K562 (cell line): ENCODE data around the gene NT5C1A. TPM values are rescaled to one million over a fixed set of nuclear protein-coding genes. Genes with fewer than 3 reads are reported as not detected.

Experiments used
- KLF10 ChIP-seq: fragments of 250-450 bp; sonication (Bioruptor Pico); IDR thresholded peaks from 2 replicates; pipeline ENCODE4 v1.6.1; 2021; ENCODE audit warnings: matching md5 sums
- KLF16 ChIP-seq: IDR thresholded peaks from 2 replicates; pipeline ENCODE4 v1.6.1; 2016; ENCODE audit warnings: antibody characterized with exemption
- MYC ChIP-seq, 2 experiments: fragments of 250-450 bp in 1 of 2; sonication (Bioruptor Pico) in 1 of 2; IDR thresholded peaks; 2 replicates each; pipeline versions ENCODE4 v1.5.1 to v1.6.1; 2012 to 2021; ENCODE audit warnings: low read depth in 2 of 2, borderline replicate concordance in 1 of 2, improper control_type of control experiment in 1 of 2, low read length in 1 of 2, mild to moderate bottlenecking in 1 of 2, moderate library complexity in 1 of 2
- NFIC ChIP-seq: fragments of 450-650 bp; IDR thresholded peaks from 2 replicates; pipeline ENCODE4 v1.6.1; 2017; ENCODE audit warnings: mild to moderate bottlenecking, inconsistent platforms
- OTX1 ChIP-seq: fragments of 450-650 bp; formaldehyde crosslinking; IDR thresholded peaks from 2 replicates; pipeline ENCODE4 v1.4.0; 2022; ENCODE audit warnings: mild to moderate bottlenecking
- RNF2 ChIP-seq: sonication (generic); IDR thresholded peaks from 2 replicates; pipeline ENCODE4 v1.6.1; 2016
- ZBTB40 ChIP-seq, 2 experiments: fragments of 450-650 bp in 1 of 2; sonication (generic) in 1 of 2; formaldehyde crosslinking in 1 of 2; IDR thresholded peaks; 2 replicates each; pipeline versions ENCODE4 v1.7.1 to v1.9.0; 2016 to 2022; ENCODE audit warnings: inconsistent platforms in 1 of 2, mild to moderate bottlenecking in 1 of 2, missing genetic modification reagents in 1 of 2
- ZNF224 ChIP-seq: sonication (generic); formaldehyde crosslinking; IDR thresholded peaks from 2 replicates; pipeline ENCODE4 v1.8.0; 2022; ENCODE audit warnings: mild to moderate bottlenecking, missing genetic modification reagents
- polyA plus RNA-seq, 8 experiments: library from polyadenylated mRNA; depleted of rRNA in 4 of 8; stranded (reverse) in 5 of 8; unstranded in 3 of 8; fragments of >200 nt; fragmentation: Nextera tagmentation in 2 of 8; fragmentation: Illumina TruSeq in 1 of 8; extraction: Ambion mirVana in 2 of 8; extraction: Trizol in 1 of 8; gene quantifications; 2 replicates each; pipeline versions ENCODE4 v1.2.1 to v1.2.3, GENCODE V29; 2011 to 2014; ENCODE audit warnings: inconsistent platforms in 1 of 8, missing spikeins in 1 of 8
- total RNA-seq, 7 experiments: library from RNA; depleted of rRNA in 6 of 7; stranded (reverse); fragments of >200 nt in 6 of 7; fragmentation: Illumina TruSeq in 2 of 7; extraction: Trizol in 2 of 7; gene quantifications; 2 replicates each; pipeline versions ENCODE4 v1.2.1 to v1.2.3, GENCODE V29; 2011 to 2021; ENCODE audit warnings: low replicate concordance in 1 of 7
- TF ChIP-seq, protein P1 (sequence below): fragments of 250-450 bp; sonication (Bioruptor Pico); IDR thresholded peaks from 2 replicates; pipeline ENCODE4 v1.8.0; 2022; ENCODE audit warnings: inconsistent platforms
- TF ChIP-seq, protein P2 (sequence below): fragments of 450-650 bp; IDR thresholded peaks from 2 replicates; pipeline ENCODE4 v1.6.1; 2017; ENCODE audit warnings: mild to moderate bottlenecking, moderate library complexity
- TF ChIP-seq, protein P3 (sequence below): sonication (generic); formaldehyde crosslinking; IDR thresholded peaks from 2 replicates; pipeline ENCODE4 v1.8.0; 2022; ENCODE audit warnings: mild to moderate bottlenecking, missing genetic modification reagents
- TF ChIP-seq, protein P4 (sequence below): sonication (generic); IDR thresholded peaks from 2 replicates; pipeline ENCODE4 v1.6.1; 2016

Gene NT5C1A
- total and polyA plus RNA-seq, 9 of the 15 experiments (the other 6 are each of a cell fraction or from before 2014, with no cell fraction given): not detected

GRCh38 chr1:39653546-39654031 is 18.3 kb downstream of the NT5C1A start (continued):
- TF ChIP-seq, protein P1, sequence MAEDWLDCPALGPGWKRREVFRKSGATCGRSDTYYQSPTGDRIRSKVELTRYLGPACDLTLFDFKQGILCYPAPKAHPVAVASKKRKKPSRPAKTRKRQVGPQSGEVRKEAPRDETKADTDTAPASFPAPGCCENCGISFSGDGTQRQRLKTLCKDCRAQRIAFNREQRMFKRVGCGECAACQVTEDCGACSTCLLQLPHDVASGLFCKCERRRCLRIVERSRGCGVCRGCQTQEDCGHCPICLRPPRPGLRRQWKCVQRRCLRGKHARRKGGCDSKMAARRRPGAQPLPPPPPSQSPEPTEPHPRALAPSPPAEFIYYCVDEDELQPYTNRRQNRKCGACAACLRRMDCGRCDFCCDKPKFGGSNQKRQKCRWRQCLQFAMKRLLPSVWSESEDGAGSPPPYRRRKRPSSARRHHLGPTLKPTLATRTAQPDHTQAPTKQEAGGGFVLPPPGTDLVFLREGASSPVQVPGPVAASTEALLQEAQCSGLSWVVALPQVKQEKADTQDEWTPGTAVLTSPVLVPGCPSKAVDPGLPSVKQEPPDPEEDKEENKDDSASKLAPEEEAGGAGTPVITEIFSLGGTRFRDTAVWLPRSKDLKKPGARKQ (CRISPR knock-in tag): no peak
- TF ChIP-seq ZNF224 (CRISPR knock-in tag) (no peak), KLF10 (CRISPR knock-in tag) (no peak), OTX1 (CRISPR knock-in tag) (0 out of 2 replicates have a peak, but pooled peaks have one; percentile 58), RNF2 (no peak), KLF16 (no peak), NFIC (peak; percentile 10; the same call in 1 of the 2 replicates), MYC (IDR thresholded peaks at IDR 0.05; ENCODE audit: low read depth, low read length) (peak; percentile 51; the same call in 1 of the 2 replicates), MYC (CRISPR knock-in tag; IDR thresholded peaks at IDR 0.05; ENCODE audit: borderline replicate concordance, low read depth) (no peak), ZBTB40 (IDR thresholded peaks at IDR 0.05) (no peak), ZBTB40 (CRISPR knock-in tag; IDR thresholded peaks at IDR 0.05) (no peak)
- TF ChIP-seq, protein P2, sequence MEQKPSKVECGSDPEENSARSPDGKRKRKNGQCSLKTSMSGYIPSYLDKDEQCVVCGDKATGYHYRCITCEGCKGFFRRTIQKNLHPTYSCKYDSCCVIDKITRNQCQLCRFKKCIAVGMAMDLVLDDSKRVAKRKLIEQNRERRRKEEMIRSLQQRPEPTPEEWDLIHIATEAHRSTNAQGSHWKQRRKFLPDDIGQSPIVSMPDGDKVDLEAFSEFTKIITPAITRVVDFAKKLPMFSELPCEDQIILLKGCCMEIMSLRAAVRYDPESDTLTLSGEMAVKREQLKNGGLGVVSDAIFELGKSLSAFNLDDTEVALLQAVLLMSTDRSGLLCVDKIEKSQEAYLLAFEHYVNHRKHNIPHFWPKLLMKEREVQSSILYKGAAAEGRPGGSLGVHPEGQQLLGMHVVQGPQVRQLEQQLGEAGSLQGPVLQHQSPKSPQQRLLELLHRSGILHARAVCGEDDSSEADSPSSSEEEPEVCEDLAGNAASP: no peak
- TF ChIP-seq, protein P3, sequence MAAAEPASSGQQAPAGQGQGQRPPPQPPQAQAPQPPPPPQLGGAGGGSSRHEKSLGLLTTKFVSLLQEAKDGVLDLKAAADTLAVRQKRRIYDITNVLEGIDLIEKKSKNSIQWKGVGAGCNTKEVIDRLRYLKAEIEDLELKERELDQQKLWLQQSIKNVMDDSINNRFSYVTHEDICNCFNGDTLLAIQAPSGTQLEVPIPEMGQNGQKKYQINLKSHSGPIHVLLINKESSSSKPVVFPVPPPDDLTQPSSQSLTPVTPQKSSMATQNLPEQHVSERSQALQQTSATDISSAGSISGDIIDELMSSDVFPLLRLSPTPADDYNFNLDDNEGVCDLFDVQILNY (CRISPR knock-in tag): no peak
- TF ChIP-seq, protein P4, sequence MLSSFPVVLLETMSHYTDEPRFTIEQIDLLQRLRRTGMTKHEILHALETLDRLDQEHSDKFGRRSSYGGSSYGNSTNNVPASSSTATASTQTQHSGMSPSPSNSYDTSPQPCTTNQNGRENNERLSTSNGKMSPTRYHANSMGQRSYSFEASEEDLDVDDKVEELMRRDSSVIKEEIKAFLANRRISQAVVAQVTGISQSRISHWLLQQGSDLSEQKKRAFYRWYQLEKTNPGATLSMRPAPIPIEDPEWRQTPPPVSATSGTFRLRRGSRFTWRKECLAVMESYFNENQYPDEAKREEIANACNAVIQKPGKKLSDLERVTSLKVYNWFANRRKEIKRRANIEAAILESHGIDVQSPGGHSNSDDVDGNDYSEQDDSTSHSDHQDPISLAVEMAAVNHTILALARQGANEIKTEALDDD: peak; percentile 41; the same call in 1 of the 2 replicates
